A673 (cell line): ENCODE results near the gene GPR183. TPM values are rescaled to one million over a fixed set of nuclear protein-coding genes. Genes with fewer than 3 reads are reported as not detected.

Source experiments
- BruUV-seq: library from RNA; stranded (reverse); fragments of 400-500 nt; replicated peaks from 2 replicates; lab custom pipeline; 2021; lab: Mats Ljungman, UMichigan
- CTCF ChIA-PET: fragments of 300-600 bp; sonication (Branson Sonifier 250); formaldehyde crosslinking; loops from one replicate; lab custom pipeline; 2022; ENCODE audit warnings: antibody characterized with exemption; lab: Charles Lee
- POLR2A ChIA-PET: fragments of 300-600 bp; sonication (Branson Sonifier 250); formaldehyde crosslinking; loops from one replicate; lab custom pipeline; 2022; ENCODE audit warnings: antibody characterized with exemption; ENCODE audit not compliant: low non-redundant PET; lab: Charles Lee
- DNase-seq: peaks from one replicate; pipeline ENCODE4 v3.0.0-alpha.2; 2015; ENCODE audit warnings: low spot score
- H3K27ac ChIP-seq: fragments of 200-600 bp; sonication (generic); 2 replicates; pipeline ENCODE4 v1.5.1; 2016; ENCODE audit warnings: mixed run types, low read depth, mild to moderate bottlenecking, mixed read lengths, antibody characterized with exemption, low read length; ENCODE audit not compliant: poor library complexity, severe bottlenecking
- H3K27me3 ChIP-seq: fragments of 200-600 bp; sonication (generic); replicated peaks from 2 replicates; pipeline ENCODE4 v1.6.1; 2017; ENCODE audit warnings: mixed run types, low read depth, mild to moderate bottlenecking, mixed read lengths, antibody characterized with exemption, low read length; ENCODE audit not compliant: insufficient read depth, poor library complexity
- H3K36me3 ChIP-seq: fragments of 200-600 bp; sonication (generic); 2 replicates; pipeline ENCODE4 v1.6.1; 2016; ENCODE audit warnings: mixed run types, mild to moderate bottlenecking, mixed read lengths, antibody characterized with exemption, low read length; ENCODE audit not compliant: insufficient read depth, poor library complexity, severe bottlenecking
- H3K4me1 ChIP-seq: fragments of 200-600 bp; sonication (generic); 2 replicates; pipeline ENCODE4 v1.6.1; 2017; ENCODE audit warnings: mixed run types, mild to moderate bottlenecking, mixed read lengths, antibody characterized with exemption, low read length; ENCODE audit not compliant: insufficient read depth, poor library complexity, severe bottlenecking
- H3K4me3 ChIP-seq: fragments of 200-600 bp; sonication (generic); 2 replicates; pipeline ENCODE4 v1.5.1; 2016; ENCODE audit warnings: low read depth, mixed run types, mild to moderate bottlenecking, mixed read lengths, low read length; ENCODE audit not compliant: poor library complexity, severe bottlenecking
- H3K9me3 ChIP-seq: fragments of 200-600 bp; sonication (generic); 2 replicates; pipeline ENCODE4 v1.6.1; 2016; ENCODE audit warnings: mixed run types, low read depth, mild to moderate bottlenecking, mixed read lengths, antibody characterized with exemption, low read length; ENCODE audit not compliant: poor library complexity, severe bottlenecking
- CTCF ChIP-seq: fragments of 300-800, 200-600 bp; sonication (generic); conservative IDR thresholded peaks from 2 replicates; pipeline ENCODE4 v1.5.1; 2017; ENCODE audit warnings: low read depth, mild to moderate bottlenecking, antibody characterized with exemption, low read length, moderate library complexity, mixed read lengths
- EZH2 ChIP-seq: fragments of 200-600 bp; sonication (generic); IDR thresholded peaks from 2 replicates; pipeline ENCODE4 v1.6.1; 2017; ENCODE audit warnings: borderline replicate concordance, low read depth, mild to moderate bottlenecking, mixed read lengths, antibody characterized with exemption, low read length; ENCODE audit not compliant: poor library complexity, severe bottlenecking
- intact Hi-C: fragments of 100-400 bp; cut with micrococcal nuclease; formaldehyde crosslinking; loops from one replicate; pipeline ENCODE4 v1.10.0; 2022; ENCODE audit not compliant: unreplicated experiment
- total RNA-seq: library from RNA; stranded (reverse); gene quantifications from 2 replicates; pipeline ENCODE4 v1.2.3, GENCODE V29; 2021

GPR183 gene
- total RNA-seq, 1 experiment from 2014 or later, result not detected

GRCh38 chr13:99335087-99335486 is 27.9 kb upstream of the GPR183 start:
- no peak for TF ChIP-seq EZH2
- no peak for TF ChIP-seq CTCF
- no TSS peak for BruUV-seq
- no peaks in the 10 kb centered on the region for H3K9me3 ChIP-seq
- CTCF ChIA-PET, result no interaction called here
- no peak overlapping the region for H3K4me3 ChIP-seq
- peaks cover 2% of the 10 kb centered on the region for H3K36me3 ChIP-seq
- intact Hi-C loops, result no loop called here
- H3K27me3 ChIP-seq, result no peaks in the 10 kb centered on the region
- no peak for DNase-seq
- no peaks in the 10 kb centered on the region for H3K4me1 ChIP-seq
- POLR2A ChIA-PET, result no interaction called here
- no peak overlapping the region for H3K27ac ChIP-seq

GRCh38 chr13:99334221-99334620 is 27.0 kb upstream of the GPR183 start:
- no TSS peak for BruUV-seq
- Histone ChIP-seq H3K4me3 (no peak overlapping the region), H3K4me1 (no peaks in the 10 kb centered on the region), H3K27me3 (no peaks in the 10 kb centered on the region), H3K9me3 (no peaks in the 10 kb centered on the region), H3K27ac (no peak overlapping the region), H3K36me3 (peaks cover 2% of the 10 kb centered on the region)
- no peak for TF ChIP-seq CTCF
- no peak for TF ChIP-seq EZH2
- intact Hi-C loops, result no loop called here
- CTCF ChIA-PET, result interaction anchor here (0.6 kb wide), 1 partner anchor 16 kb away, joined by 3 read pairs; no protein-coding TSS in a partner anchor
- DNase-seq, result no peak
- POLR2A ChIA-PET, result no interaction called here

- no peak overlapping the region for H3K4me3 ChIP-seq
- H3K36me3 ChIP-seq, result peaks cover under 1% of the 10 kb centered on the region
- ChIA-PET CTCF (no interaction called here), POLR2A (no interaction called here)
- intact Hi-C loops, result no loop called here
- TF ChIP-seq EZH2, result no peak
- TF ChIP-seq CTCF, result no peak
- no peaks in the 10 kb centered on the region for H3K4me1 ChIP-seq
- no TSS peak for BruUV-seq
- H3K27me3 ChIP-seq, result no peaks in the 10 kb centered on the region
- DNase-seq, result no peak
- no peaks in the 10 kb centered on the region for H3K9me3 ChIP-seq
- H3K27ac ChIP-seq, result no peak overlapping the region
Observed at GRCh38 chr13:99332456-99332855, 25.3 kb upstream of the GPR183 start.
